HEK293T (cell line): ENCODE data around the gene SLCO3A1.

Experiments
- CTCF ChIA-PET: fragments of 350-600 bp; formaldehyde crosslinking; extraction: SDS; loops from one replicate; lab custom pipeline; 2021; ENCODE audit warnings: antibody characterized with exemption, inconsistent platforms; lab: Yijun Ruan, JAX
- POLR2A ChIA-PET: fragments of 350-600 bp; formaldehyde crosslinking; extraction: SDS; loops from one replicate; lab custom pipeline; 2020; ENCODE audit warnings: antibody characterized with exemption, inconsistent platforms; lab: Yijun Ruan, JAX
- DNase-seq: peaks from one replicate; pipeline ENCODE4 v3.0.0; 2012; ENCODE audit warnings: mixed read lengths; ENCODE audit errors: extremely low spot score
- ARNT ChIP-seq: fragments of 450-650 bp; IDR thresholded peaks from 2 replicates; pipeline ENCODE4 v1.6.1; 2017; ENCODE audit warnings: mild to moderate bottlenecking
- BHLHE40 ChIP-seq: fragments of 450-650 bp; IDR thresholded peaks from 2 replicates; pipeline ENCODE4 v1.6.1; 2016; ENCODE audit warnings: mild to moderate bottlenecking, moderate library complexity, borderline replicate concordance
- CTBP1 ChIP-seq: fragments of 450-650 bp; IDR thresholded peaks from 2 replicates; pipeline ENCODE4 v1.6.1; 2016; ENCODE audit warnings: borderline replicate concordance
- ELF4 ChIP-seq: fragments of 450-650 bp; IDR thresholded peaks from 2 replicates; pipeline ENCODE4 v1.6.1; 2017; ENCODE audit warnings: antibody characterized with exemption
- FOXA1 ChIP-seq: fragments of 450-650 bp; IDR thresholded peaks from 2 replicates; pipeline ENCODE4 v1.6.1; 2016; ENCODE audit warnings: mild to moderate bottlenecking
- FOXK2 ChIP-seq: fragments of 450-650 bp; IDR thresholded peaks from 2 replicates; pipeline ENCODE4 v1.6.1; 2016; ENCODE audit warnings: mild to moderate bottlenecking
- FOXM1 ChIP-seq: fragments of 450-650 bp; IDR thresholded peaks from 2 replicates; pipeline ENCODE4 v1.6.1; 2017; ENCODE audit warnings: mild to moderate bottlenecking, borderline replicate concordance
- HDGF ChIP-seq: fragments of 450-650 bp; IDR thresholded peaks from 2 replicates; pipeline ENCODE4 v1.6.1; 2017; ENCODE audit warnings: antibody characterized with exemption, borderline replicate concordance
- L3MBTL2 ChIP-seq: fragments of 450-650 bp; conservative IDR thresholded peaks from 2 replicates; pipeline ENCODE4 v1.6.1; 2016; ENCODE audit warnings: mild to moderate bottlenecking
- LEF1 ChIP-seq: fragments of 450-650 bp; IDR thresholded peaks from 2 replicates; pipeline ENCODE4 v1.6.1; 2017; ENCODE audit warnings: mild to moderate bottlenecking, borderline replicate concordance
- NFRKB ChIP-seq: fragments of 450-650 bp; IDR thresholded peaks from 2 replicates; pipeline ENCODE4 v1.6.1; 2016; ENCODE audit warnings: mild to moderate bottlenecking, moderate library complexity
- PKNOX1 ChIP-seq: fragments of 450-650 bp; IDR thresholded peaks from 2 replicates; pipeline ENCODE4 v1.6.1; 2016
- SP1 ChIP-seq: fragments of 450-650 bp; IDR thresholded peaks from 2 replicates; pipeline ENCODE4 v1.6.1; 2017
- SUZ12 ChIP-seq: fragments of 450-650 bp; IDR thresholded peaks from 2 replicates; pipeline ENCODE4 v1.6.1; 2016; ENCODE audit warnings: mild to moderate bottlenecking
- TARDBP ChIP-seq: fragments of 450-650 bp; IDR thresholded peaks from 2 replicates; pipeline ENCODE4 v1.6.1; 2016
- ZNF384 ChIP-seq: fragments of 450-650 bp; IDR thresholded peaks from 2 replicates; pipeline ENCODE4 v1.6.1; 2016

Gene SLCO3A1

GRCh38 chr15:91917686-91918360, 64.3 kb downstream of the SLCO3A1 start:
- no peak for DNase-seq
- CTCF ChIA-PET: no interaction called here
- no peak for TF ChIP-seq NFRKB
- no peak for TF ChIP-seq ELF4
- TF ChIP-seq HDGF: no peak
- no peak for TF ChIP-seq ARNT
- TF ChIP-seq CTBP1: no peak
- no peak for TF ChIP-seq TARDBP
- no peak for TF ChIP-seq PKNOX1
- no peak for TF ChIP-seq FOXK2
- TF ChIP-seq ZNF384: no peak
- no peak for TF ChIP-seq L3MBTL2
- TF ChIP-seq LEF1: no peak
- TF ChIP-seq SUZ12: no peak
- POLR2A ChIA-PET: no interaction called here

GRCh38 chr15:91919014-91919534, 65.6 kb downstream of the SLCO3A1 start:
- no peak for DNase-seq
- ChIA-PET POLR2A (no interaction called here), CTCF (no interaction called here)
- TF ChIP-seq SP1 (no peak), FOXA1 (no peak), ARNT (no peak), NFRKB (no peak), ELF4 (no peak), CTBP1 (no peak), LEF1 (no peak), PKNOX1 (no peak), ZNF384 (no peak), SUZ12 (no peak), L3MBTL2 (no peak), BHLHE40 (no peak), HDGF (no peak), FOXM1 (no peak)

GRCh38 chr15:91921188-91921842, 67.8 kb downstream of the SLCO3A1 start:
- DNase-seq: no peak
- ChIA-PET POLR2A (no interaction called here), CTCF (no interaction called here)
- TF ChIP-seq ZNF384 (no peak), SUZ12 (no peak), LEF1 (no peak), HDGF (no peak), TARDBP (no peak), FOXK2 (no peak), NFRKB (no peak), FOXM1 (no peak), PKNOX1 (no peak), FOXA1 (no peak), BHLHE40 (no peak), SP1 (no peak), CTBP1 (no peak), L3MBTL2 (no peak), ARNT (no peak)

GRCh38 chr15:91921843-91922198, 68.3 kb downstream of the SLCO3A1 start:
- DNase-seq: no peak
- no peak for TF ChIP-seq TARDBP
- no peak for TF ChIP-seq BHLHE40
- TF ChIP-seq ZNF384: no peak
- no peak for TF ChIP-seq FOXM1
- TF ChIP-seq ELF4: no peak
- TF ChIP-seq CTBP1: no peak
- TF ChIP-seq L3MBTL2: no peak
- TF ChIP-seq HDGF: no peak
- TF ChIP-seq LEF1: no peak
- TF ChIP-seq FOXK2: no peak
- no peak for TF ChIP-seq ARNT
- TF ChIP-seq NFRKB: no peak
- no peak for TF ChIP-seq SP1
- TF ChIP-seq FOXA1: no peak
- ChIA-PET POLR2A (no interaction called here), CTCF (no interaction called here)

GRCh38 chr15:91922646-91923547, 69.4 kb downstream of the SLCO3A1 start:
- ChIA-PET POLR2A (no interaction called here), CTCF (no interaction called here)
- TF ChIP-seq FOXA1 (no peak), ARNT (no peak), SUZ12 (no peak), NFRKB (no peak), L3MBTL2 (no peak), BHLHE40 (no peak), PKNOX1 (no peak), TARDBP (no peak)
- no peak for DNase-seq
